Tibial artery (tissue), 4 donors: ENCODE data around the gene DKK3.

Source experiments
- DNase-seq, 2 donors: peaks; one replicate each; pipeline ENCODE4 v3.0.0-alpha.2; 2019
- H3K27ac ChIP-seq, 2 donors: fragments of 200-600 bp; sonication (generic) in 1 of 2; 1 replicate in 1 of 2; 2 replicates in 1 of 2; pipeline ENCODE4 v1.5.1; 2018 to 2019; ENCODE audit warnings: mild to moderate bottlenecking in 1 of 2
- H3K27me3 ChIP-seq, 2 donors: fragments of 200-600 bp; sonication (generic) in 1 of 2; one replicate each; pipeline versions ENCODE4 v1.5.1 to v1.6.0; 2016 to 2019
- H3K36me3 ChIP-seq, 3 donors: fragments of 200-600 bp; sonication (generic) in 2 of 3; one replicate each; pipeline ENCODE4 v1.5.1; 2016 to 2019; ENCODE audit warnings: mild to moderate bottlenecking in 2 of 3
- H3K4me1 ChIP-seq, 4 donors: fragments of 200-600 bp; sonication (generic) in 2 of 4; 1 replicate in 3 of 4; 2 replicates in 1 of 4; pipeline ENCODE4 v1.5.1; 2016 to 2019
- H3K4me3 ChIP-seq, 2 donors: fragments of 200-600 bp; sonication (generic) in 1 of 2; 1 replicate in 1 of 2; 2 replicates in 1 of 2; pipeline ENCODE4 v1.5.1; 2018 to 2019; ENCODE audit warnings: mild to moderate bottlenecking in 2 of 2
- H3K9me3 ChIP-seq, 3 donors: fragments of 200-600 bp; sonication (generic) in 1 of 3; one replicate each; pipeline ENCODE4 v1.5.1; 2016 to 2019
- intact Hi-C: fragments of 100-400 bp; cut with DNase I; formaldehyde crosslinking; loops from one replicate; pipeline ENCODE4 v1.15.0; 2023; ENCODE audit warnings: low total_unique reads
- TF ChIP-seq, protein P1 (sequence below), 2 experiments: fragments of 200-600 bp in 1 of 2; fragments of 450-650 bp in 1 of 2; IDR thresholded peaks; one replicate each; pipeline ENCODE4 v1.5.1; 2017 to 2019; ENCODE audit warnings: antibody characterized with exemption in 2 of 2, mild to moderate bottlenecking in 1 of 2, moderate library complexity in 1 of 2

DKK3 gene

DNA sequence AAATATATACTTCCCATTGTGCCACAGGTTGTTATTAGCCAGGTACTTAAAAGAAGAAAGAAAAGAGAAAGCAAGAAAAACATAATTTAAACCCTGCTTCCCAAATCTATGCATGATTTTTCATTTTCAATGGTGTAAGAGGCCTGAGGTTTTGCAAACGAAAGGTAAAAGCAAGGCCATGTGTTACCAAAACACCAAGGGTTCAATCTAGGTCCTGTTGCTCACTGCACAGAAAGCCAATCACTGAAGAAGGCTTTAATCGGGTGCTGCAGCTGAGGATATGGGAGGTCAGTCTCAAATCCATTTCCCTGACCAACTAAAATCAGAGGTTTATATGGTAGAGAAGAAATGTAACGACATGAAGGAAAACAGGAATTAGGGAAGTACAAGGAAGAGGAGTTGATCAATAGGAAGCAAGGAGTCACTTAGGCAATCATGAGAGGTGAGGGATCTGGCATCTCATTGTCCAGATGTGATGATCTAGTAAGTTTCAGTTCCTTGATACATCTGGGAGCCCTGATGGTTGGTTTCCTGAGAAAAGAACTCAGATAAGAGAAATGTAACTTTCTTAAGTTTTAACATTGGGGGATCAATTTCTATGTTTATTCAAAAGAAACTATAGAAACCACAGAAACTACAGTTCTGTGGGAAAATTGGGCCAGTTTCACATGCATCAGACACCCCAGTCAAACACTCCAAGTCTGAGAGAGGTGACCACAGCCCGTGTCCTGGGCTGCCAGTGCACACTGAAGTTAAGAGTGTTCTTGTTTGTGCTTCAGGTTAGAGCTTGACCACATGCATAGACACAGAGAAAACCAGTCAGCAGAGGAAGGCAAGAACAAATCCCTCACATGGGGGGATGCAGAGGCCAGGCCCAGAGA lies 18.1 kb upstream of the DKK3 start:
- no peak for DNase-seq
- H3K27ac ChIP-seq: no peak overlapping the region
- intact Hi-C loops: no loop called here
- H3K4me1 ChIP-seq: no peaks in the 10 kb centered on the region
- no peaks in the 10 kb centered on the region for H3K27me3 ChIP-seq
- TF ChIP-seq, protein P1, sequence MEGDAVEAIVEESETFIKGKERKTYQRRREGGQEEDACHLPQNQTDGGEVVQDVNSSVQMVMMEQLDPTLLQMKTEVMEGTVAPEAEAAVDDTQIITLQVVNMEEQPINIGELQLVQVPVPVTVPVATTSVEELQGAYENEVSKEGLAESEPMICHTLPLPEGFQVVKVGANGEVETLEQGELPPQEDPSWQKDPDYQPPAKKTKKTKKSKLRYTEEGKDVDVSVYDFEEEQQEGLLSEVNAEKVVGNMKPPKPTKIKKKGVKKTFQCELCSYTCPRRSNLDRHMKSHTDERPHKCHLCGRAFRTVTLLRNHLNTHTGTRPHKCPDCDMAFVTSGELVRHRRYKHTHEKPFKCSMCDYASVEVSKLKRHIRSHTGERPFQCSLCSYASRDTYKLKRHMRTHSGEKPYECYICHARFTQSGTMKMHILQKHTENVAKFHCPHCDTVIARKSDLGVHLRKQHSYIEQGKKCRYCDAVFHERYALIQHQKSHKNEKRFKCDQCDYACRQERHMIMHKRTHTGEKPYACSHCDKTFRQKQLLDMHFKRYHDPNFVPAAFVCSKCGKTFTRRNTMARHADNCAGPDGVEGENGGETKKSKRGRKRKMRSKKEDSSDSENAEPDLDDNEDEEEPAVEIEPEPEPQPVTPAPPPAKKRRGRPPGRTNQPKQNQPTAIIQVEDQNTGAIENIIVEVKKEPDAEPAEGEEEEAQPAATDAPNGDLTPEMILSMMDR (IDR thresholded peaks at IDR 0.05): no peak
- H3K9me3 ChIP-seq: no peaks in the 10 kb centered on the region
- H3K4me3 ChIP-seq: no peak overlapping the region
- no peaks in the 10 kb centered on the region for H3K36me3 ChIP-seq

- Histone ChIP-seq H3K4me1 (peaks cover 0 to 9% (median 5%) of the 10 kb centered on the region in 4 donors), H3K27me3 (no peaks in the 10 kb centered on the region), H3K9me3 (no peaks in the 10 kb centered on the region), H3K36me3 (no peaks in the 10 kb centered on the region), H3K4me3 (no peak overlapping the region), H3K27ac (no peak overlapping the region)
- TF ChIP-seq, protein P1 (IDR thresholded peaks at IDR 0.05): no peak
- intact Hi-C loops: no loop called here
- no peak for DNase-seq
Observed at GRCh38 chr11:12024254-12024926, 16.0 kb upstream of the DKK3 start.

GRCh38 chr11:12023015-12023414 lies 14.6 kb upstream of the DKK3 start:
- Histone ChIP-seq H3K27ac (no peak overlapping the region), H3K27me3 (no peaks in the 10 kb centered on the region), H3K4me1 (peaks cover 0 to 23% (median 14%) of the 10 kb centered on the region in 4 donors), H3K4me3 (no peak overlapping the region), H3K36me3 (no peaks in the 10 kb centered on the region), H3K9me3 (no peaks in the 10 kb centered on the region)
- TF ChIP-seq, protein P1 (IDR thresholded peaks at IDR 0.05): no peak
- intact Hi-C loops: no loop called here
- no peak for DNase-seq

DNA sequence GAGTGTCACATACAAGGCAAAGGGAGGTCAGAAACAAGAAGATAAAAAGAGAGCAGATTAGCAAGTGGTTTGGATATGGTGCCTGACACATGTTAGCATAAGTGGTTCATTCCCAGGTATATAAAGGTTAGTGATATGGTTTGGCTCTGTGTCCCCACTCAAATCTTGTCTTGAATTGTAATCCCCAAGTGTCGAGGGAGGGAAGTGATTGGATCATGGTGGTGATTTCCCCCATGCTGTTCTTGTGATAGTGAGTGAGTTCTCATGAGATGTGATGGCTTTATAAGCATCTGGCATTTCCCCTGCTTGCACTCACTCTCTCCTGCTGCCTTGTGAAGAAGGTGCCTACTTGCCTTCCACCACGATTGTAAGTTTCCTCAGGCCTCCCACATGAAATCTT lies 12.1 kb upstream of the DKK3 start:
- Histone ChIP-seq H3K4me1 (peaks cover 5 to 41% (median 28%) of the 10 kb centered on the region in 4 donors), H3K9me3 (no peaks in the 10 kb centered on the region)

DNA sequence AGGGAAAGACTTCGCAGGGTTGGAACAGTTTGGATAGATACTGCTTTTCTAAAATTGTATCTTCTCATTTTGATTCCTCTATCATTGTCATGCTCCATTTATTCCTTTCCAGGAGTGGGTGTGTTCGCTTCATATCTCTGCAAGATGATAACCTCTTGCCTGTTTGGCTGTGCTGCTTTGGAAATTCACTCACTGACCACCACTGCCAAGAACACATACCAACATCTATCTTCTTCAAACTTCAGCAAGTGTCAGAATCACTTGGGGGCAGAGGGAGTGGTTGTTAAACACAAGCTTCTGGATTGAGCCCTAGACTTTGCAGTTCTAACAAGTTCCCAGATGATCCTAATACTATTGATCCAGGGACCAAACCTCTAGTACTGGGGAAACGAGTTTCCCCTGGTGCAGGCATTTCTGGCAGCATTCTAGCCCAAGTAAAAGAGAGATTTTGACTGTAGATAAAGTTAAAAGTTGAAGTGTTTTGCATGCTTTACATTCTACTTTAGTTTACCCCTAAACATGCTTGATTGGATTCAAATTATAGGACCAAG lies 11.5 kb upstream of the DKK3 start:
- TF ChIP-seq, protein P1 (IDR thresholded peaks at IDR 0.05): no peak
- Histone ChIP-seq H3K4me1 (peaks cover 5 to 41% (median 28%) of the 10 kb centered on the region in 4 donors), H3K27ac (peak overlapping the region in 1 of 2 donors; percentile 61), H3K9me3 (no peaks in the 10 kb centered on the region), H3K4me3 (no peak overlapping the region), H3K27me3 (no peaks in the 10 kb centered on the region), H3K36me3 (no peaks in the 10 kb centered on the region)
- no peak for DNase-seq
- intact Hi-C loops: no loop called here

More for the DNA sequence above, 12.1 kb upstream of the DKK3 start:
- Histone ChIP-seq H3K36me3 (no peaks in the 10 kb centered on the region), H3K4me3 (no peak overlapping the region), H3K27ac (no peak overlapping the region), H3K27me3 (no peaks in the 10 kb centered on the region)
- TF ChIP-seq, protein P1 (IDR thresholded peaks at IDR 0.05): no peak
- intact Hi-C loops: no loop called here
- no peak for DNase-seq
